Testis (tissue), 2 donors: Measurements from ENCODE around the gene PAPPA2.

Experiments
- CTCF ChIP-seq, 3 experiments: fragments of 450-650 bp in 2 of 3; fragments of 200-600 bp in 1 of 3; sonication (generic) in 1 of 3; IDR thresholded peaks; one replicate each; pipeline ENCODE4 v1.5.1; 2016 to 2019; ENCODE audit warnings: antibody characterized with exemption in 3 of 3, mild to moderate bottlenecking in 2 of 3, moderate library complexity in 1 of 3
- POLR2A ChIP-seq: fragments of 450-650 bp; IDR thresholded peaks from one replicate; pipeline ENCODE4 v1.6.1; 2017; ENCODE audit warnings: antibody characterized with exemption, mild to moderate bottlenecking, moderate library complexity

- TF ChIP-seq CTCF (IDR thresholded peaks at IDR 0.05) (no peak), POLR2A (no peak)
Measured at GRCh38 chr1:176529395-176530090, 66.6 kb downstream of the PAPPA2 start.
